ENCODE data around the gene COLEC11.
"Not testable (repeated sequence)": the region's sequence is repeated elsewhere in the genome, so short reads cannot be mapped to it uniquely, and the experiment has no call there.

- TF ChIP-seq POLR2AphosphoS5, POLR2A (IDR thresholded peaks at IDR 0.05; ENCODE audit: low read depth, low read length): not testable (repeated sequence)
Observed at GRCh38 chr2:3609279-3609673, 14.4 kb downstream of the COLEC11 start.

Data from GM12892 (cell line).